Measurements from ENCODE around the gene ZNF23.

ZNF23 gene

GRCh38 chr16:71430744-71431143 lies 31.3 kb downstream of the ZNF23 start:
- H2BK120ac ChIP-seq (ENCODE audit: low read depth, low read length) = no peak overlapping the region
- no peaks in the 10 kb centered on the region for H3K79me1 ChIP-seq (ENCODE audit: low read length)
- H3K9ac ChIP-seq (ENCODE audit: low read length) = no peak overlapping the region
- H3K36me3 ChIP-seq (ENCODE audit: control insufficient read depth, insufficient read depth, low read length) = no peaks in the 10 kb centered on the region
- no peaks in the 10 kb centered on the region for H3K79me2 ChIP-seq (ENCODE audit: control insufficient read depth, insufficient read depth, low read length)
- no peak overlapping the region for H3K4me2 ChIP-seq (ENCODE audit: low read length)
- H4K5ac ChIP-seq (ENCODE audit: low read length) = no peak overlapping the region
- H3K23ac ChIP-seq (ENCODE audit: low read length) = no peak overlapping the region
- H3K56ac ChIP-seq (ENCODE audit: low read length) = no peak overlapping the region
- peak; percentile 59 for DNase-seq
- no peak overlapping the region for H3K4ac ChIP-seq (ENCODE audit: low read depth, low read length)
- no peak overlapping the region for H4K8ac ChIP-seq (ENCODE audit: low read depth, low read length)
- no peak overlapping the region for H2AK5ac ChIP-seq (ENCODE audit: low read length)
- H3K27me3 ChIP-seq (ENCODE audit: insufficient read depth, low read length, poor library complexity) = no peaks in the 10 kb centered on the region
- H2BK5ac ChIP-seq (ENCODE audit: low read length) = no peak overlapping the region
- no peak overlapping the region for H2BK15ac ChIP-seq (replicated peaks; ENCODE audit: low read depth)
- H3K4me3 ChIP-seq (ENCODE audit: low read length) = no peak overlapping the region
- H3K27ac ChIP-seq (ENCODE audit: low read depth, low read length) = no peak overlapping the region
- H3K18ac ChIP-seq (ENCODE audit: low read length) = no peak overlapping the region
- H3K4me1 ChIP-seq (ENCODE audit: control insufficient read depth, low read depth, low read length) = no peaks in the 10 kb centered on the region
- WGBS (ENCODE audit: extremely low coverage, insufficient coverage, low lambda C conversion rate) = no CpG with 5 or more reads among the region's 6 CpGs

- no peaks in the 10 kb centered on the region for H3K79me1 ChIP-seq (ENCODE audit: low read length)
- H3K4me3 ChIP-seq (ENCODE audit: low read length) = no peak overlapping the region
- no peak overlapping the region for H3K4me2 ChIP-seq (ENCODE audit: low read length)
- H3K4me1 ChIP-seq (ENCODE audit: control insufficient read depth, low read depth, low read length) = no peaks in the 10 kb centered on the region
- H3K79me2 ChIP-seq (ENCODE audit: control insufficient read depth, insufficient read depth, low read length) = no peaks in the 10 kb centered on the region
- no CpG with 5 or more reads among the region's 3 CpGs for WGBS (ENCODE audit: extremely low coverage, insufficient coverage, low lambda C conversion rate)
- H3K27me3 ChIP-seq (ENCODE audit: insufficient read depth, low read length, poor library complexity) = no peaks in the 10 kb centered on the region
- H4K8ac ChIP-seq (ENCODE audit: low read depth, low read length) = no peak overlapping the region
- no peak overlapping the region for H4K5ac ChIP-seq (ENCODE audit: low read length)
- no peak overlapping the region for H3K18ac ChIP-seq (ENCODE audit: low read length)
- no peak overlapping the region for H3K4ac ChIP-seq (ENCODE audit: low read depth, low read length)
- no peak for DNase-seq
- no peak overlapping the region for H3K56ac ChIP-seq (ENCODE audit: low read length)
- no peak overlapping the region for H3K9ac ChIP-seq (ENCODE audit: low read length)
- no peak overlapping the region for H3K23ac ChIP-seq (ENCODE audit: low read length)
- no peak overlapping the region for H2BK5ac ChIP-seq (ENCODE audit: low read length)
- H2BK120ac ChIP-seq (ENCODE audit: low read depth, low read length) = no peak overlapping the region
- H2AK5ac ChIP-seq (ENCODE audit: low read length) = no peak overlapping the region
- H2BK15ac ChIP-seq (replicated peaks; ENCODE audit: low read depth) = no peak overlapping the region
- no peaks in the 10 kb centered on the region for H3K36me3 ChIP-seq (ENCODE audit: control insufficient read depth, insufficient read depth, low read length)
- H3K27ac ChIP-seq (ENCODE audit: low read depth, low read length) = no peak overlapping the region
Measured at GRCh38 chr16:71429581-71429980, 32.5 kb downstream of the ZNF23 start.

GRCh38 chr16:71428883-71429282 lies 33.2 kb downstream of the ZNF23 start:
- no peak for DNase-seq
- Histone ChIP-seq H3K4me2 (ENCODE audit: low read length) (no peak overlapping the region), H2BK5ac (ENCODE audit: low read length) (no peak overlapping the region), H4K5ac (ENCODE audit: low read length) (no peak overlapping the region), H2AK5ac (ENCODE audit: low read length) (no peak overlapping the region), H3K4me1 (ENCODE audit: control insufficient read depth, low read depth, low read length) (no peaks in the 10 kb centered on the region), H3K79me2 (ENCODE audit: control insufficient read depth, insufficient read depth, low read length) (no peaks in the 10 kb centered on the region), H3K36me3 (ENCODE audit: control insufficient read depth, insufficient read depth, low read length) (no peaks in the 10 kb centered on the region), H3K18ac (ENCODE audit: low read length) (no peak overlapping the region), H3K56ac (ENCODE audit: low read length) (no peak overlapping the region), H2BK15ac (replicated peaks; ENCODE audit: low read depth) (no peak overlapping the region), H3K23ac (ENCODE audit: low read length) (no peak overlapping the region), H3K4ac (ENCODE audit: low read depth, low read length) (no peak overlapping the region), H4K8ac (ENCODE audit: low read depth, low read length) (no peak overlapping the region), H3K4me3 (ENCODE audit: low read length) (no peak overlapping the region), H3K27me3 (ENCODE audit: insufficient read depth, low read length, poor library complexity) (no peaks in the 10 kb centered on the region), H3K9ac (ENCODE audit: low read length) (no peak overlapping the region), H3K79me1 (ENCODE audit: low read length) (no peaks in the 10 kb centered on the region), H3K27ac (ENCODE audit: low read depth, low read length) (no peak overlapping the region), H2BK120ac (ENCODE audit: low read depth, low read length) (no peak overlapping the region)
- WGBS (ENCODE audit: extremely low coverage, insufficient coverage, low lambda C conversion rate) = no CpG with 5 or more reads among the region's 2 CpGs

- H3K4ac ChIP-seq (ENCODE audit: low read depth, low read length) = no peak overlapping the region
- H2BK120ac ChIP-seq (ENCODE audit: low read depth, low read length) = no peak overlapping the region
- H3K27ac ChIP-seq (ENCODE audit: low read depth, low read length) = no peak overlapping the region
- no peak overlapping the region for H2BK15ac ChIP-seq (replicated peaks; ENCODE audit: low read depth)
- H3K4me1 ChIP-seq (ENCODE audit: control insufficient read depth, low read depth, low read length) = no peaks in the 10 kb centered on the region
- DNase-seq = no peak
- H3K4me3 ChIP-seq (ENCODE audit: low read length) = no peak overlapping the region
- no peak overlapping the region for H4K5ac ChIP-seq (ENCODE audit: low read length)
- H3K79me2 ChIP-seq (ENCODE audit: control insufficient read depth, insufficient read depth, low read length) = no peaks in the 10 kb centered on the region
- H3K36me3 ChIP-seq (ENCODE audit: control insufficient read depth, insufficient read depth, low read length) = no peaks in the 10 kb centered on the region
- H4K8ac ChIP-seq (ENCODE audit: low read depth, low read length) = no peak overlapping the region
- no peak overlapping the region for H3K9ac ChIP-seq (ENCODE audit: low read length)
- H3K79me1 ChIP-seq (ENCODE audit: low read length) = no peaks in the 10 kb centered on the region
- H3K27me3 ChIP-seq (ENCODE audit: insufficient read depth, low read length, poor library complexity) = no peaks in the 10 kb centered on the region
- H2AK5ac ChIP-seq (ENCODE audit: low read length) = no peak overlapping the region
- no peak overlapping the region for H3K18ac ChIP-seq (ENCODE audit: low read length)
- H2BK5ac ChIP-seq (ENCODE audit: low read length) = no peak overlapping the region
- no peak overlapping the region for H3K4me2 ChIP-seq (ENCODE audit: low read length)
- no peak overlapping the region for H3K23ac ChIP-seq (ENCODE audit: low read length)
- H3K56ac ChIP-seq (ENCODE audit: low read length) = no peak overlapping the region
Measured at GRCh38 chr16:71428385-71428784, 33.7 kb downstream of the ZNF23 start.

- H2BK5ac ChIP-seq (ENCODE audit: low read length) = no peak overlapping the region
- H3K27ac ChIP-seq (ENCODE audit: low read depth, low read length) = no peak overlapping the region
- H2BK120ac ChIP-seq (ENCODE audit: low read depth, low read length) = no peak overlapping the region
- H2AK5ac ChIP-seq (ENCODE audit: low read length) = no peak overlapping the region
- H3K4me1 ChIP-seq (ENCODE audit: control insufficient read depth, low read depth, low read length) = no peaks in the 10 kb centered on the region
- no peak overlapping the region for H3K18ac ChIP-seq (ENCODE audit: low read length)
- H3K79me1 ChIP-seq (ENCODE audit: low read length) = no peaks in the 10 kb centered on the region
- H3K4me2 ChIP-seq (ENCODE audit: low read length) = no peak overlapping the region
- H4K8ac ChIP-seq (ENCODE audit: low read depth, low read length) = no peak overlapping the region
- H3K23ac ChIP-seq (ENCODE audit: low read length) = no peak overlapping the region
- no peak overlapping the region for H4K5ac ChIP-seq (ENCODE audit: low read length)
- no peak overlapping the region for H2BK15ac ChIP-seq (replicated peaks; ENCODE audit: low read depth)
- H3K27me3 ChIP-seq (ENCODE audit: insufficient read depth, low read length, poor library complexity) = no peaks in the 10 kb centered on the region
- H3K4me3 ChIP-seq (ENCODE audit: low read length) = no peak overlapping the region
- DNase-seq = no peak
- WGBS (ENCODE audit: extremely low coverage, insufficient coverage, low lambda C conversion rate) = no CpG with 5 or more reads among the region's 12 CpGs
- H3K56ac ChIP-seq (ENCODE audit: low read length) = no peak overlapping the region
- H3K36me3 ChIP-seq (ENCODE audit: control insufficient read depth, insufficient read depth, low read length) = no peaks in the 10 kb centered on the region
- H3K79me2 ChIP-seq (ENCODE audit: control insufficient read depth, insufficient read depth, low read length) = no peaks in the 10 kb centered on the region
- H3K4ac ChIP-seq (ENCODE audit: low read depth, low read length) = no peak overlapping the region
- H3K9ac ChIP-seq (ENCODE audit: low read length) = no peak overlapping the region
Measured at GRCh38 chr16:71426880-71427615, 35.0 kb downstream of the ZNF23 start.
